HG02938 (cell line): ENCODE results near the gene FAM20A.

Experiments
- ATAC-seq: cut with Tn5 transposase; IDR thresholded peaks from one replicate; pipeline ENCODE4 v1.9.1; 2021; ENCODE audit warnings: mild to moderate bottlenecking, moderate library complexity; ENCODE audit not compliant: unreplicated experiment

Gene FAM20A

DNA sequence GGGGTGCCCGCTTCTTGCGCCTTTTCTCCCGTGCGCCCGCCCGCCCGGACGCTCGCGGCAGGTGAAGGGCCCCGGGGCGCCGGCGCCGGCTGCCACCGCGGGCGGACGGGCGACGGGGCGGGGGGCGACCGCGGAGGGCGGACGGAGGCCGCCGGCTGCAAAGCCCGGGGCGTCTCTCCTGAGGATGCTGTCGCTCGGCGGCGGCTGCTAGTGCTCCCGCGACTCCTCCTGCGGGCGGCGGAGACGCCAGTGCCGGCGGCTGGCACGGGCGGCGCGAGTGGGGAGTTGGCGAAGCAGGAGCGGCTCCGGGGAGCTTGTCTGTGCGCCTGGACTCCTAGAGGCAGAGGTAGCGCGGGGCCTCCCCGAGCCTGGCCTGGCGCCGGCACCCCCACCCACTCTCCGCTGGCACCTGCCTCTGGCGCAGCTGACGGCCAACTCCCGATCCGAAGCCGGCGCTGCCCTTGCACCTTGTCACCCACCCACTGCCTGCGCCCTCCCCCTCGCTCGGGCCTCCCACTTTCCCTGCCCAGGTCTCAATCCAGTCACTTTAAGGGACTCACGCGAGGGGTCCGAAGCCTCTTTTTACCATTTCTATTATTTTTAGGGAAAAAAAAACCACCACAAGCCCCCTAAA lies at the start of gene FAM20A:
FAM20A (minus strand) TSS at position 437 of the 634 bp plus-strand sequence. CDS start 701 bp downstream, outside the sequence.
- no peak for ATAC-seq

- ATAC-seq: no peak
These were observed 48.2 kb upstream of the FAM20A start for GRCh38 chr17:68649324-68649723.

- no peak for ATAC-seq
These were observed 45.7 kb upstream of the FAM20A start for GRCh38 chr17:68646626-68647526.

GRCh38 chr17:68642118-68642412 lies 40.9 kb upstream of the FAM20A start:
- ATAC-seq: no peak

- no peak for ATAC-seq
These were observed 40.3 kb upstream of the FAM20A start for GRCh38 chr17:68641276-68642117.

DNA sequence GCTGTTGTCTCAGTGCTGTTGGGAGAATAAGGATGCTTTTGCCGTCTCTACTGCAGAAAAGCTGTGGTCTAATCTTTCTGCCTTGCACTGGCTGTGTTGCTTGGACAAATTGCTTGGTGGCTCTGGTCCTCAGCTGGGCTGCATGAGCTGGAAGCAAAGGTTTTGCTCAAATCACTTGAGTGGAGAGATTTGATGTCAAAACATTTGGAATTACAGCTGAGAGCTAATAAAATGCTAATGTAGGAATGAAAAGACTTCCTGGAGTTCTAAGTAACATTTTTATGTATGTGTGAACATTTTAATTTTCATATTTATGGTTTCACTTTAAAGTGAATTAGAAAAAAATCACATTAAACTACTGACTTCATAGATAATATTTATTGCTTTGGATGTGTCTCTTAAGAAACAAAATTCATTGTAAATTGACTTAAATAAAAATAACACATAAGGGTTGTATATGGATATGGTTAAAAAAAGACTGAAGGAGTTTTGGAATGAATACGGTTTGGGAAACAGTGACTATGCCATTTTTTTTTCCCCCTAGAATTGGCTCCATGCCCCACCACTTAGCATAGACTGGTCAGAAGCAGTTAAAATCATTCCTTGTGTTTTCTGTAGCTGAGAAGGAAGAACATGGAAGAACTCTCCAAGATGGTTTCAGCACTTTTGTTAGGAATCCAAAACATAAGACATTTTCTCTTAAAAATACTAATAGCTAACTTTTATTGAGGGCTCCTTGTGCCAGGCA lies 39.2 kb upstream of the FAM20A start:
- no peak for ATAC-seq

GRCh38 chr17:68634345-68634876 lies 33.2 kb upstream of the FAM20A start:
- no peak for ATAC-seq

GRCh38 chr17:68628576-68628957 lies 27.4 kb upstream of the FAM20A start:
- no peak for ATAC-seq

DNA sequence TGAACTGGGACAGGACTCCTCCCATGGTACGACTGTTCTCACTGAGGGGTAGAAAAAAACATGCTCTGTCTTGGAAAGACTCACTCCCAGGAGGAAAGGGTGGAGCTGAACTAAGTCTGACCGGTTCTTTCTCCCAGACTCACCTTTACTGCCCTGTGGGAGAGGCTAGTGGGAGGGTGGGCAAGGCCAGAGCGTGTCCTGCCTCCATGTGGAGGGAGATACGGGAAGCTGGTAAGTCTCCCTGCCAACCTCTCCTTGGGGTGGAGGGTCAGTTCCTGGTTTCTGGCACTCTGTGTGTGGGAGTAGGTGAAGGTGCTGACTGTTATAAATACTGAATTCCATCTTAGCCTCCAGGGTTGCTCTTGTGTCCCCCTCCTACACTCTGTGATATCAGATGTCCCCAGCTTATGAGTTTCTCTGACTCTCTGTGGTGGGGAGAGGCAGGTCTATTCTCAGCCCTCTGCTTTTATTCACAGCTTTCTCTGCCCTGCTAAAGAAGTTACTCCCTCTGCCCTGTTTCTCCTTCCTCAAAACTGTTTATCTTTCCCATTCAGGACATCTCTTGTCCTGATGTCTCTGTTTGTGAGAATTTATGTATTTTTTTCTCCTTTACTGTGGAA lies 26.9 kb upstream of the FAM20A start:
- no peak for ATAC-seq

DNA sequence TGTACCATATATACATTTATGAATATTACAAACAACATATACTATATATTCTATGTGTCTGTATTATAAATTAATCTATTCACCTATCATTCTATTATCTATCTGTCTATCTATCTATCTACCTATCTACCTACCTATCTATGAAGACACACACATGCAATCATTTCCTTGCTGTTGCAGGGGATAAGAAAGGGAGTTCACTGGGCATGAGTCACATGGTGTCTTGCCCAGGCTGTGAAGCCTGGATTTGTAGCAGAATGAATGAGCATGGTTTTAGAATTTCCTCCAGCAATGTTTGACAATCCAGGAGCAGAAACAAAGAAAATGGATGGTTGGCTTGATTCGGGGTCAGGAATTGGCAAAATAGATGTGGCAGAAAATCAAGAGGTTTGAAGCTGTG lies 23.2 kb upstream of the FAM20A start:
- no peak for ATAC-seq

DNA sequence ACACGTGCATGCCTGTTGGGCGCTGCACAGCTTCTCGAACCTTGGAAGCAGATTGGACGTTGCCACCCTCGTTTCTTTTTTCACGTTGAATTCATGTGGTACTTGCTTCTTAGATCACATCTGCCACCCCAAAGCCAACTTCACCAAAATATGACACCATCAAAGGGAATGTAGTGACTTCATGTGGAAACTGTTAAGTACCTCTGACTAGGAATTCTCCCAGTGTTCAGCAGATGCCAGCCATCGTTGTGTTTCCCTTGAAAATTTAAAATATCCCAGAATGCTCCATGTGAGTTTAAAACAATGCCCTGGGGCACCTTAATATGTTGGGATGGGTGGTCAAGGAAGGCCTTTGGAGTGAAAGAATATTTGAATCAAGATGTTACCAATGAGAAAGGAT lies 22.6 kb upstream of the FAM20A start:
- ATAC-seq: no peak

DNA sequence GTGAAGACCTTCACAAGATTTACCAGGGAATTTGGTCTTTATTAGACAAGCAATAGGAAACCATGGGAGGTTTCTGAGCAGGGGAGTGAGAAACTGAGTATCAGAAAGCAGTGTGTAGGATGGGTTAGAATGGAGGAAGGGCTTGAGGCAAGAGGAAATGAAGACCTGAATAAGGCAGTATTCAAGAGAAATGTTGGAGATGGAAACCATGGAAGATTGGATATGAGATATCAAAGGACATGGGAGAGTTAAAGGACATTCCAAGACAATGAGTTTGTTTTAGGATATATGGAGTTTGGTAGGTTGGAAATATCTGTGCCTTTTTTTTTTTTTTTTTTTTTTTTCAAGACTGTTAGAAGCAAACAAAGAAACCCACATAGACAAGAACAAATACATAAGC lies 21.3 kb upstream of the FAM20A start:
- ATAC-seq: no peak

DNA sequence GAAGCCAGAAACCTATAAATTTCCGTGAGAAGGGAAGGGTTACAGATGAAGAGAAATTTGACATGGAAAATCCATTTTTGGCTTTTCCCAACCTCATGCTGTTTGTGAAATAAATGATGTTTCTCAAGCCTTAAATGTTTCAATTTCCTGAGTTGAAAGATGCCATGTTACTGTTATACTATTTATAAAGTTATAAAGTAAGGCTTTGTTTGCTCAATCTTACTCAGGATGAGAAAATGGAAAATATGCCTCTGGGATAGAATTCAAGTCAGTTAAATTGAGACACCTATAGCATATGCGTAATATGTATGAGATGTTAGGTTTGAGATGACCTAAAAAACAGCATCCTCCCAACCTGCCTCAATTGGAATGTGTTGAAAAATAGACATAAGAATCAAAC lies 19.9 kb upstream of the FAM20A start:
- no peak for ATAC-seq

DNA sequence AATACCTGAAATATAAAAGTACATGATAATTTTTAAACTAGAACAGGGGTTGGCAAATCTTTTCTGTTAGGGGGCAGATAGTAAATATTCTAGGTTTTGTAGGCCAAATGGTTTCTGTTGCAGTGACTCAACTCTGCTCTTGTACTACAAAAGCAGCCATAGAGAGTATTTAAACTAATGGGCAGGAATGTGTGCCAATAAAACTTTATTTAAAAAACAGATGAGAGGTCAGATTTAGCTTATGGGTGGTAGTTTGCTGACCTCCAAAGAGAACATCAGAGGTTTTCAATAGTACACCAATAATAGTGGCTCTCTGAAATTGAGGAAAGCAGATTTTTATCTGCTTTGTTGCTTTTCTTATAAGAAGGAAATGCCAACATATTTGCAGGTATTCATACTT lies 15.2 kb upstream of the FAM20A start:
- ATAC-seq: no peak

GRCh38 chr17:68614718-68615117 lies 13.6 kb upstream of the FAM20A start:
- ATAC-seq: no peak

DNA sequence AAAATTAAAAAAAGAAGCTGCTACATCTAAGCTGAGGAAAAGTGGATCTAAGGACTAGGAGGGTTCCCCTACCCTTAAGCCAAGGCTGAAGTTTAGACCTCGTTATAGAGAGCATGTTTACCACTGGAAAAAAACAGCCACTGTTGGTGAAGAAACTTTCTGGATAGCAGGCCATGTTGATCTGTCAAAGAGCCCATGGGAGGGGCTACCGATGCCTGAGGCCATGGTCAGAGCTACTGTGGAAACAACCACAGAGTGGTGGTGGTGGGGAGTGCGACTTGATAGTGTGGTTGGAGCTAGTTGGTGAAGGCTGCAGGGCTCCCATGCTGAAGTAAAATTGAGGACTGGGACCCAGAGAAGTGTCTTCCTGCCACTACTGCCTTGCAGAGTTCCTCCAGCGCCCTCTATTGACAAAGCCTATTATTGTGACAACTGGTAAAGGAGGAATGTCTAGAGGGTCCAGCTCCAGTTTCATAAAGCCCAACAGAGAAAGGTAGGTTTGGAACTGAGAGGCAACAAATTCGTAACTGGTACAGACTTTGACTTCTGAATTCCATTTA lies 12.7 kb upstream of the FAM20A start:
- no peak for ATAC-seq

GRCh38 chr17:68612923-68613292 lies 11.7 kb upstream of the FAM20A start:
- ATAC-seq: no peak

GRCh38 chr17:68612209-68612922 lies 11.2 kb upstream of the FAM20A start:
- no peak for ATAC-seq
